ENCODE results near the gene PDZD2.
"Not testable (repeated sequence)": the region's sequence is repeated elsewhere in the genome, so short reads cannot be mapped to it uniquely, and the experiment has no call there.

PDZD2 gene

GRCh38 chr5:31663519-31663918, 24.6 kb downstream of the PDZD2 start:
- Histone ChIP-seq H3K9me3 (ENCODE audit: control insufficient read depth, insufficient read depth, low read length) (no peaks in the 10 kb centered on the region), H3K36me3 (ENCODE audit: control insufficient read depth, insufficient read depth, low read length) (no peaks in the 10 kb centered on the region), H3K4me3 (ENCODE audit: low read depth, low read length) (no peak overlapping the region), H3K27me3 (ENCODE audit: control insufficient read depth, insufficient read depth, low read length) (no peaks in the 10 kb centered on the region), H3K9ac (ENCODE audit: low read depth, low read length) (no peak overlapping the region), H3K4me1 (ENCODE audit: control insufficient read depth, insufficient read depth, low read length) (peaks cover 2% of the 10 kb centered on the region)

DNA sequence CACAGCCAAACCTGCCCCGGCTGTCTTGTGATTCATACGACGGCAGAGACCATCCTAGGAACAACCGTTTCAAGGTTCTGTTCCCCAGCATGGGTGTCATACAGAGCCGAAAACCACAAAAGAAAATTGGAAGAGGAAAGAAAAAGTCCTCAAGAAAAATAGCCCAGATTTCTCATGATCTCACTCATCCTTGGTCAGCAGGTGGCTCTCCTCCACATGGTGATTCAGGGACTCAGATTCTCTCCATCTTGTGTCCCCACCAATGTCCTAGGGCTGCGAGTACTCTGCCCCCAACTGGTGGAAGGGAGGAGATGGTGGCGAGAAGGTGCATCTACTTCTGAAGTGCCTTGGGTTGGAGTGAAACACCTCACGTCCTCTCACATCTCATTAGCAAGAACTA, 25.6 kb downstream of the PDZD2 start:
- H3K27me3 ChIP-seq (ENCODE audit: control insufficient read depth, insufficient read depth, low read length): no peaks in the 10 kb centered on the region
- no peak overlapping the region for H3K4me3 ChIP-seq (ENCODE audit: low read depth, low read length)
- no peaks in the 10 kb centered on the region for H3K36me3 ChIP-seq (ENCODE audit: control insufficient read depth, insufficient read depth, low read length)
- no peak overlapping the region for H3K9ac ChIP-seq (ENCODE audit: low read depth, low read length)
- H3K9me3 ChIP-seq (ENCODE audit: control insufficient read depth, insufficient read depth, low read length): no peaks in the 10 kb centered on the region
- H3K4me1 ChIP-seq (ENCODE audit: control insufficient read depth, insufficient read depth, low read length): peaks cover 2% of the 10 kb centered on the region

- Histone ChIP-seq H3K4me3 (ENCODE audit: low read depth, low read length) (no peak overlapping the region), H3K36me3 (ENCODE audit: control insufficient read depth, insufficient read depth, low read length) (no peaks in the 10 kb centered on the region), H3K9me3 (ENCODE audit: control insufficient read depth, insufficient read depth, low read length) (no peaks in the 10 kb centered on the region), H3K4me1 (ENCODE audit: control insufficient read depth, insufficient read depth, low read length) (peaks cover 4% of the 10 kb centered on the region), H3K27me3 (ENCODE audit: control insufficient read depth, insufficient read depth, low read length) (no peaks in the 10 kb centered on the region), H3K9ac (ENCODE audit: low read depth, low read length) (no peak overlapping the region)
Observed at GRCh38 chr5:31671339-31671741, 32.4 kb downstream of the PDZD2 start.

DNA sequence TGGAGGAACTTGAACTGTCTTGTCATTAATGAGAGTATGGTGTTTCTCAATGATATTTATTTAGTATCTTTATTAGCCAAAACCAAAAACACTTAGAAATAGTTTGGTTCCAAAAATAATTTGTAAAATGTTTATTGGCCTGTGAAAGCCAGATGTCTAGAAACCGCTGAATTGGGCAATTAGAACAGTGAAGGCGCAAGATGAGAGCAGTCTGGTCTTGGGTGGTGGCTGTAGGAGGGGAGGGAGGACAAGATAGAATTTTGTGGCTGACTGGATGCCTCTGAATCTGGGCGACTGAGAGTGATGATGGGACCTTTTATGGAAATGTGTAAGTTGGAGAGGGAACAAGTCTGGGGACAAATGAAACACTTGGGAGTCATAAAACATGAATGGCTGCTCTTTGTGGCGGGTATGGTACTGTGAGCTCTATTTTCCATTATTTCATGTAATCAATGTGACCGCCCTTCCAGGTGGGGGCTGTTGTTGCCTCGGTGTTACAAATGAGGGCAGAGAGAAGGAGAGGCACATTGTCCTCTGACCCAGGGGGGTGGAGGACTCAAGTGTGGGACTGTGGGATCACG, 35.5 kb downstream of the PDZD2 start:
- Histone ChIP-seq H3K36me3 (ENCODE audit: control insufficient read depth, insufficient read depth, low read length) (no peaks in the 10 kb centered on the region), H3K4me3 (ENCODE audit: low read depth, low read length) (no peak overlapping the region), H3K27me3 (ENCODE audit: control insufficient read depth, insufficient read depth, low read length) (no peaks in the 10 kb centered on the region), H3K9ac (ENCODE audit: low read depth, low read length) (no peak overlapping the region), H3K9me3 (ENCODE audit: control insufficient read depth, insufficient read depth, low read length) (no peaks in the 10 kb centered on the region), H3K4me1 (ENCODE audit: control insufficient read depth, insufficient read depth, low read length) (peaks cover 4% of the 10 kb centered on the region)

GRCh38 chr5:31675472-31675871, 36.5 kb downstream of the PDZD2 start:
- Histone ChIP-seq H3K36me3 (ENCODE audit: control insufficient read depth, insufficient read depth, low read length) (no peaks in the 10 kb centered on the region), H3K4me3 (ENCODE audit: low read depth, low read length) (no peak overlapping the region), H3K27me3 (ENCODE audit: control insufficient read depth, insufficient read depth, low read length) (no peaks in the 10 kb centered on the region), H3K9ac (ENCODE audit: low read depth, low read length) (no peak overlapping the region), H3K4me1 (ENCODE audit: control insufficient read depth, insufficient read depth, low read length) (peaks cover 4% of the 10 kb centered on the region), H3K9me3 (ENCODE audit: control insufficient read depth, insufficient read depth, low read length) (no peaks in the 10 kb centered on the region)

DNA sequence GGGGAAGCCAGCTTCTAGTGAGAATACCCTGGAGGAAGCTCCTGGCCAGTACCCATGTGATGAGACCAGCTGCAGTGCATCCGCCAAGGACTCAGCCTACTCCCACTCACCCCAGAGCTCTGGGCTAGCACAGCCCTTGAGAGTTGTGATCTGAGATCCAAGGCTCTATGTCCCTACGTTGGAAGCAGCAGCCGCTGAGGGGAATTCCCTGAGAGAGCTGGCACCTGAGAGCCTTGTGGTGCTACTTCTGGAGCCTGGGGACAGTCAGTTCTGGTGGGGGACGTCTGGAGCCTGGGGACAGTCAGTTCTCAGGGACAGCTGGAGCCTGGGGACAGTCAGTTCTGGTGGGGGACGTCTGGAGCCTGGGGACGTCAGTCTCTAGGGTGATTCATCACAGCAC, 39.2 kb downstream of the PDZD2 start:
- no peak overlapping the region for H3K9ac ChIP-seq (ENCODE audit: low read depth, low read length)
- no peaks in the 10 kb centered on the region for H3K36me3 ChIP-seq (ENCODE audit: control insufficient read depth, insufficient read depth, low read length)
- H3K9me3 ChIP-seq (ENCODE audit: control insufficient read depth, insufficient read depth, low read length): no peaks in the 10 kb centered on the region
- H3K27me3 ChIP-seq (ENCODE audit: control insufficient read depth, insufficient read depth, low read length): no peaks in the 10 kb centered on the region
- peaks cover 9% of the 10 kb centered on the region for H3K4me1 ChIP-seq (ENCODE audit: control insufficient read depth, insufficient read depth, low read length)
- no peak overlapping the region for H3K4me3 ChIP-seq (ENCODE audit: low read depth, low read length)

GRCh38 chr5:31680528-31680927, 41.6 kb downstream of the PDZD2 start:
- Histone ChIP-seq H3K9ac (ENCODE audit: low read depth, low read length) (no peak overlapping the region), H3K4me1 (ENCODE audit: control insufficient read depth, insufficient read depth, low read length) (peaks cover 9% of the 10 kb centered on the region), H3K27me3 (ENCODE audit: control insufficient read depth, insufficient read depth, low read length) (no peaks in the 10 kb centered on the region), H3K36me3 (ENCODE audit: control insufficient read depth, insufficient read depth, low read length) (no peaks in the 10 kb centered on the region), H3K9me3 (ENCODE audit: control insufficient read depth, insufficient read depth, low read length) (no peaks in the 10 kb centered on the region), H3K4me3 (ENCODE audit: low read depth, low read length) (no peak overlapping the region)

DNA sequence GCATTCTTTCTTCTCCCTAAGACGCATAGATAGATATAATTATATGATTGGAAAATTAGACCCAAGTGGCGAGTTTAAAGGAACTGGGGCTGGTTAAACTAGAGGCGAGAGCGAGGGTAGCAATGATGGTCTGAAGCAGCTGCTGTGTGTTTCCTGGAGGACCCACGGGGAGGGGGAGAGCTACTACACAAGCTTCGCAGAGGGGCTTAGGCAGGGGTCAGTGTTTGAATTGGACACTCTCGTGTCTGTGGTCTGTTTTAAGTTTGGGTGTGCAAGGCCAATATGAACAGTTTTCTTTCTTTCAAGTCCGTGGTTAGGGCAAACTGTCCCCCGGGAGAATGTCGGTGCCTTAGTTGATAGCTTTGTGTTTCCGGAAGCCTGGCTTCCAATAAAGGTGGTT, 43.1 kb downstream of the PDZD2 start:
- H3K4me1 ChIP-seq (ENCODE audit: control insufficient read depth, insufficient read depth, low read length): peaks cover 9% of the 10 kb centered on the region
- no peaks in the 10 kb centered on the region for H3K36me3 ChIP-seq (ENCODE audit: control insufficient read depth, insufficient read depth, low read length)
- H3K9me3 ChIP-seq (ENCODE audit: control insufficient read depth, insufficient read depth, low read length): no peaks in the 10 kb centered on the region
- H3K4me3 ChIP-seq (ENCODE audit: low read depth, low read length): no peak overlapping the region
- no peaks in the 10 kb centered on the region for H3K27me3 ChIP-seq (ENCODE audit: control insufficient read depth, insufficient read depth, low read length)
- peak overlapping the region; percentile 24 for H3K9ac ChIP-seq (ENCODE audit: low read depth, low read length)

GRCh38 chr5:31682851-31683250, 43.9 kb downstream of the PDZD2 start:
- Histone ChIP-seq H3K36me3 (ENCODE audit: control insufficient read depth, insufficient read depth, low read length) (no peaks in the 10 kb centered on the region), H3K4me1 (ENCODE audit: control insufficient read depth, insufficient read depth, low read length) (peaks cover 9% of the 10 kb centered on the region), H3K9me3 (ENCODE audit: control insufficient read depth, insufficient read depth, low read length) (no peaks in the 10 kb centered on the region), H3K4me3 (ENCODE audit: low read depth, low read length) (no peak overlapping the region), H3K9ac (ENCODE audit: low read depth, low read length) (no peak overlapping the region), H3K27me3 (ENCODE audit: control insufficient read depth, insufficient read depth, low read length) (no peaks in the 10 kb centered on the region)

DNA sequence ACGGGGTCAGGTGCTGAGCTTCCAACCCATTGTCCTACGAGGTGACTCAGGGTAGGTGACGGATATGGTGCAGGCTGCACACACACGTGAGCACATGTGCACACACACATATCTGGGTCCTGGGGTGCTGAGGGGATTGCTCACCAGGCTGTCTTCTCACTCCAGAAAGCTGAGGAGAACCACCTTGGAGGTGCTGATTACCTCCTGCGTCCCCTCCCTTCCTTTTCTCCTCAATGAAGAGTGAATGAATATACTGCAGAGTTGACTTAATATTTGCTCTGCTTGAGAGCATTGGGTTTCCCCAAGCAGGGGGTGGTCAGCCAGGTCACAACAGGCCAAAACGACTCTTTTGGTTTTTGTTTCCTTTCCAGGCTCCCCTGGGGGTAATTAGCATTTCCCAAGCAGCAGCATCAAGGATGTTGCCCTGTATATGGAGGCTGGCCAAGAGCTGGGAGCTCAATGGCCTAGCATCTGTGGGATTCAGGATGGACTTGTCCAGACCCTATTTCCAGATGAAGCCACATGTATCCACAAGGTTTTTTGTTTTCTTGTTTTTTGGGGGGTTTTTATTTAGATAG, 49.7 kb downstream of the PDZD2 start:
- Histone ChIP-seq H3K9me3 (ENCODE audit: control insufficient read depth, insufficient read depth, low read length) (no peaks in the 10 kb centered on the region), H3K4me1 (ENCODE audit: control insufficient read depth, insufficient read depth, low read length) (peaks cover 6% of the 10 kb centered on the region), H3K9ac (ENCODE audit: low read depth, low read length) (no peak overlapping the region), H3K27me3 (ENCODE audit: control insufficient read depth, insufficient read depth, low read length) (no peaks in the 10 kb centered on the region), H3K4me3 (ENCODE audit: low read depth, low read length) (no peak overlapping the region), H3K36me3 (ENCODE audit: control insufficient read depth, insufficient read depth, low read length) (no peaks in the 10 kb centered on the region)

DNA sequence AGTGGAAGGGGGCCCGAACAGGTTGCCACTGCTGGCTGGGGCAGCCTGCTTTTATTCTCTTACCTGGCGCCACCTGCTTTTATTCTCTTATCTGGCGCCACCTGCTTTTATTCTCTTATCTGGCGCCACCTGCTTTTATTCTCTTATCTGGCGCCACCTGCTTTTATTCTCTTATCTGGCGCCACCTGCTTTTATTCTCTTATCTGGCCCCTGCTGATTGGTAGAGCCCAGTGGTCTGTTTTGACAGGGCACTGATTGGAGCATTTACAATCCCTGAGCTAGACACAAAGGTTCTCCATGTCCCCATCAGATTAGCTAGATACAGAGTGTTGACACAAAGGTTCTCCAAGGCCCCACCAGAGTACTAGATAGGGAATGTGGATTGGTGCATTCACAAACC, 52.5 kb downstream of the PDZD2 start:
- H3K9me3 ChIP-seq (ENCODE audit: control insufficient read depth, insufficient read depth, low read length); H3K9ac ChIP-seq (ENCODE audit: low read depth, low read length); H3K27me3 ChIP-seq (ENCODE audit: control insufficient read depth, insufficient read depth, low read length); H3K4me1 ChIP-seq (ENCODE audit: control insufficient read depth, insufficient read depth, low read length); H3K4me3 ChIP-seq (ENCODE audit: low read depth, low read length); H3K36me3 ChIP-seq (ENCODE audit: control insufficient read depth, insufficient read depth, low read length): not testable (repeated sequence)

DNA sequence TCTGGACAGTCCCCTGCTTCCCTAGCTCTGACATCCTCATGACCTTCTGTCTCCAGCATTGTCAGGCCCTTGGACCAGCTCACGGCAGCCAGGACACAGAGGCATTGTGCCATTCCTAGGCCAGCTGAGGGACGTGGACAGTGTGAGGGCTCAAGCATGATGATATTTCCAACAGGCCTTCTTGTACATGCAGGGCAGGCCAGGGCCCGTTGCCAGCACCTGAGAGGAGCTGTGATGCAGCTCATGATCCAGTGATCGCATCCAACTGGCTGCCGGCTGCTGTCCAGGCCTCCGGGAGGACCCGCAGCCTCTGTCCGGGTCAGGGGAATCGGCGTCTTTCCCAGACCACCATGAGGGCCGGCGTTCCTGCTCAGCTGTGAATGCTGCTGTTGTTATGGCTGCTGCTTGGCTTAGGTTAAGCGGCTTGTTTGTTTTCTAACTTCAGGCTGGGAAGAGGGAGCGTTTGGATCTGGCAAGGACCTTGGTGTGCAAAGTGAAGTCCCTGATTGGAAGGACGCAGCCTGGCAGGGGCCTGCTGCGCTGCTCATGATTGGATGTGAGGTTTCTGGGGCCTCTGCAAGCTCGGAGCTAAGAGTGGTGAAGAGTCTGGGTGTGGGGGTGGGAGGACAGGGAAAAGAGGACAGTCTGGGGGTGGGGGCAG, 53.8 kb downstream of the PDZD2 start:
- H3K4me3 ChIP-seq (ENCODE audit: low read depth, low read length): no peak overlapping the region
- H3K36me3 ChIP-seq (ENCODE audit: control insufficient read depth, insufficient read depth, low read length): no peaks in the 10 kb centered on the region
- no peak overlapping the region for H3K9ac ChIP-seq (ENCODE audit: low read depth, low read length)
- no peaks in the 10 kb centered on the region for H3K9me3 ChIP-seq (ENCODE audit: control insufficient read depth, insufficient read depth, low read length)
- H3K27me3 ChIP-seq (ENCODE audit: control insufficient read depth, insufficient read depth, low read length): no peaks in the 10 kb centered on the region
- peaks cover 6% of the 10 kb centered on the region for H3K4me1 ChIP-seq (ENCODE audit: control insufficient read depth, insufficient read depth, low read length)
